Esophagus muscularis mucosa (tissue), 4 donors: Measurements from ENCODE around the gene UBTD2. TPM values are rescaled to one million over a fixed set of nuclear protein-coding genes. Genes with fewer than 3 reads are reported as not detected.

ENCODE experiments used
- DNase-seq: peaks from one replicate; pipeline ENCODE4 v3.0.0-alpha.2; 2017; ENCODE audit errors: extremely low spot score
- H3K27ac ChIP-seq, 4 donors: fragments of 200-600 bp; sonication (generic); replicated peaks in 1 of 4; 1 replicate in 3 of 4; 2 replicates in 1 of 4; pipeline ENCODE4 v1.5.1; 2016 to 2019; ENCODE audit warnings: mild to moderate bottlenecking in 1 of 4
- H3K27me3 ChIP-seq, 4 donors: fragments of 200-600 bp; sonication (generic); one replicate each; pipeline versions ENCODE4 v1.5.1 to v1.6.0; 2016 to 2019
- H3K36me3 ChIP-seq, 4 donors: fragments of 200-600 bp; sonication (generic); one replicate each; pipeline ENCODE4 v1.5.1; 2016 to 2019
- H3K4me1 ChIP-seq, 4 donors: fragments of 200-600 bp; sonication (generic); one replicate each; pipeline ENCODE4 v1.5.1; 2016 to 2019
- H3K4me3 ChIP-seq, 4 donors: fragments of 200-600 bp; sonication (generic); 1 replicate in 2 of 4; 2 replicates in 2 of 4; pipeline ENCODE4 v1.5.1; 2016 to 2019; ENCODE audit warnings: mild to moderate bottlenecking in 4 of 4, moderate library complexity in 1 of 4
- H3K9me3 ChIP-seq, 4 donors: fragments of 200-600 bp; sonication (generic); 1 replicate in 3 of 4; 2 replicates in 1 of 4; pipeline ENCODE4 v1.5.1; 2016 to 2019
- EP300 ChIP-seq: sonication (generic); formaldehyde crosslinking; IDR thresholded peaks from one replicate; pipeline ENCODE4 v1.6.1; 2017; ENCODE audit warnings: antibody characterized with exemption
- POLR2A ChIP-seq: fragments of 450-650 bp; IDR thresholded peaks from one replicate; pipeline ENCODE4 v1.6.1; 2017; ENCODE audit warnings: antibody characterized with exemption, moderate library complexity, mild to moderate bottlenecking, low read depth
- POLR2AphosphoS5 ChIP-seq, 2 donors: sonication (generic); formaldehyde crosslinking; IDR thresholded peaks; one replicate each; pipeline ENCODE4 v1.6.1; 2017; ENCODE audit warnings: antibody characterized with exemption in 2 of 2
- WGBS: methylation state at CpG from one replicate; pipeline ENCODE4 v1.1.5; 2018; 5-methylcytosine and 5-hydroxymethylcytosine counted together
- intact Hi-C: fragments of 100-400 bp; cut with DNase I; formaldehyde crosslinking; loops from one replicate; pipeline ENCODE4 v1.15.1; 2023
- total RNA-seq, 4 donors: library from RNA; depleted of rRNA; stranded (reverse); fragments of >200 nt; gene quantifications; one replicate each; pipeline versions ENCODE4 v1.1.0 to v1.2.1, GENCODE V29; 2016
- TF ChIP-seq, protein P1 (sequence below), 3 experiments: fragments of 200-600 bp in 2 of 3; fragments of 450-650 bp in 1 of 3; sonication (generic) in 2 of 3; IDR thresholded peaks; one replicate each; pipeline ENCODE4 v1.5.1; 2017 to 2019; ENCODE audit warnings: antibody characterized with exemption in 3 of 3, mild to moderate bottlenecking in 2 of 3, moderate library complexity in 1 of 3

Gene UBTD2
- total RNA-seq, 4 donors from 2014 or later, result 19.4 to 20.0 (median 19.9) TPM

DNA sequence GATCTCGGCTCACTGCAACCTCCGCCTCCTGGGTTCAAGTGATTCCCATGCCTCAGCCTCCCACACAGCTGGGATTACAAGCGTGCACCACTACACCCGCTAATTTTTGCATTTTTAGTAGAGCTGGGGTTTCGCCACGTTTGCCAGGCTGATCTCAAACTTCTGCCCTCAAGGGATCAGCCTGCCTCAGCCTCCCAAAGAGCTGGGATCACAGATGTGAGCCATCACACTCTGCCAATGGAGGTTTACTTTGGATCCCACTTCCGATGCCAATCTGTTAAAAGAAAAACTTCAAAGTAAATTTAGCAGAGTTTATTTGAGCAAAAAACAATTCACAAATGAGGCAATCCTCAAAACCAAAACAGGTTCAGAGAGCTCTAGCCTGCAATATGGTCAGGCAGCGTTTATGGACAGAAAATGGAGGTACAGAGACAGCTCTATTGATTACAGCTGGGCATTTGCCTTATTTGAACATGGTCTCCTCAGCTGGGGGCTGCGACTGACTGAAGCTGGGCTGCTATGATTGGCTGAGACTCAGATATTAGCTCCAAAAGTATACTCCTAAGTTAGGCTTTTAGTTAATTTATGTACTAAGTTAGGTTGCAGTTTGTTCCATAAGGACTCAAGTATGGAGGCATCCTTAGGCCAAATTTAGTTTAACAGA, 18.6 kb upstream of the UBTD2 start:
- no peak for TF ChIP-seq POLR2AphosphoS5 (IDR thresholded peaks at IDR 0.05)
- no peak for TF ChIP-seq POLR2A
- TF ChIP-seq, protein P1, sequence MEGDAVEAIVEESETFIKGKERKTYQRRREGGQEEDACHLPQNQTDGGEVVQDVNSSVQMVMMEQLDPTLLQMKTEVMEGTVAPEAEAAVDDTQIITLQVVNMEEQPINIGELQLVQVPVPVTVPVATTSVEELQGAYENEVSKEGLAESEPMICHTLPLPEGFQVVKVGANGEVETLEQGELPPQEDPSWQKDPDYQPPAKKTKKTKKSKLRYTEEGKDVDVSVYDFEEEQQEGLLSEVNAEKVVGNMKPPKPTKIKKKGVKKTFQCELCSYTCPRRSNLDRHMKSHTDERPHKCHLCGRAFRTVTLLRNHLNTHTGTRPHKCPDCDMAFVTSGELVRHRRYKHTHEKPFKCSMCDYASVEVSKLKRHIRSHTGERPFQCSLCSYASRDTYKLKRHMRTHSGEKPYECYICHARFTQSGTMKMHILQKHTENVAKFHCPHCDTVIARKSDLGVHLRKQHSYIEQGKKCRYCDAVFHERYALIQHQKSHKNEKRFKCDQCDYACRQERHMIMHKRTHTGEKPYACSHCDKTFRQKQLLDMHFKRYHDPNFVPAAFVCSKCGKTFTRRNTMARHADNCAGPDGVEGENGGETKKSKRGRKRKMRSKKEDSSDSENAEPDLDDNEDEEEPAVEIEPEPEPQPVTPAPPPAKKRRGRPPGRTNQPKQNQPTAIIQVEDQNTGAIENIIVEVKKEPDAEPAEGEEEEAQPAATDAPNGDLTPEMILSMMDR (IDR thresholded peaks at IDR 0.05), result no peak
- no peak for TF ChIP-seq EP300
- H3K4me3 ChIP-seq, result no peak overlapping the region
- intact Hi-C loops, result no loop called here
- peak; percentile 77 for DNase-seq
- H3K4me1 ChIP-seq, result no peaks in the 10 kb centered on the region
- H3K27me3 ChIP-seq, result no peaks in the 10 kb centered on the region
- H3K27ac ChIP-seq, result no peak overlapping the region
- peaks cover 0 to 6% (median 2%) of the 10 kb centered on the region in 4 donors for H3K9me3 ChIP-seq
- no peaks in the 10 kb centered on the region for H3K36me3 ChIP-seq
- 68% methylated on average over 9 of the region's 9 CpGs for WGBS

DNA sequence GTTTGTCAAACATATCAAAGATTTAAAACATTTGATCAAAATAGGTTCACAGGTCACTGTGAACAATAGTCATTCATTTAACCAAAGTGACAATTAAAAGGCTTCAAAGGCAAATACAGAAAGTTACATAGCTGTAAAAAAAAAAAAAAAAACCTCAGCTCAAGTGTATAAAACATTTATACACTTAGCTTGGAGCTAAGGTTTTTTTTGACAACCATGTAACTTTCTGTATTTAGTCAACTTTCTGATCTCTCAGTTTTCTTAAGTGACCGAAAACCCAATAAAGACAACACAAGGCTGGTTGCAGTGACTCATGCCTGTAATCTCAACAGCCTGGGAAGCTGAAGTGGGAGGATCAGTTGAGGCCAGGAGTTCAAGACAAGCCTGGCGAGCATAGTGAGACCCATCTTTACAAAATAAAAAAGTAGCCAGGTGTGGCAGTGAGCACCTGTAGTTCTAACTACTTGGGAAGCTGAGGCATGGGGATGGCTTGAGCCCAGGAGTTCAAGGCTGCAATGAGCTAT, 16.4 kb upstream of the UBTD2 start:
- Histone ChIP-seq H3K4me3 (no peak overlapping the region), H3K9me3 (no peaks in the 10 kb centered on the region), H3K36me3 (no peaks in the 10 kb centered on the region), H3K27ac (no peak overlapping the region), H3K27me3 (no peaks in the 10 kb centered on the region), H3K4me1 (no peaks in the 10 kb centered on the region)
- DNase-seq, result peak; percentile 31
- no peak for TF ChIP-seq EP300
- TF ChIP-seq, protein P1 (IDR thresholded peaks at IDR 0.05), result no peak
- TF ChIP-seq POLR2AphosphoS5 (IDR thresholded peaks at IDR 0.05), result no peak
- no peak for TF ChIP-seq POLR2A
- intact Hi-C loops, result no loop called here
- WGBS, result 83% methylated on average over 2 of the region's 2 CpGs

DNA sequence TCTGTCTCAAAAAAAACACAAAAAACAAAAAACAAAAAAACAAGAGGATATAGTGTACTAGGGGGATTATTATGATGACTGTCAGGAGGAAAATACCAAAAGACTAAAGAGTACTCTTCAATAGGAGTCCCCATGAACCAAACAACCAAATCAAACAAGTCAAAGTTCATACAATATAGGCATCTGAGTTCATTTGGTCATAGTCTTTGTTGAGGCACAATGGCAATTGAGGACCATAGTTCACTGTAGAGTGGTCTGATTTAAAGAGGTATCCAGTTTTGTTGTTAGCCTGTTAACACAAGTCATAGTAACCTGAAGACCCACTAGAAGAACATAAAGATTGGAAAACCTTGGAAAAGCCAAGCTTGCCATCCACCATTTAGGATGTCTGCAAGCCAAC, 11.3 kb upstream of the UBTD2 start:
- no peak overlapping the region for H3K4me3 ChIP-seq
- no peaks in the 10 kb centered on the region for H3K36me3 ChIP-seq
- H3K27ac ChIP-seq, result no peak overlapping the region
- peaks cover 3 to 6% (median 4%) of the 10 kb centered on the region in 4 donors for H3K4me1 ChIP-seq
- no peaks in the 10 kb centered on the region for H3K9me3 ChIP-seq
- DNase-seq, result no peak
- no peaks in the 10 kb centered on the region for H3K27me3 ChIP-seq
- intact Hi-C loops, result loop anchor here (5.0 kb wide), 1 partner anchor 108 kb away; the partner anchor contains the start of gene STK10
- TF ChIP-seq POLR2AphosphoS5 (IDR thresholded peaks at IDR 0.05), result no peak
- no peak for TF ChIP-seq EP300
- TF ChIP-seq, protein P1 (IDR thresholded peaks at IDR 0.05), result no peak
- TF ChIP-seq POLR2A, result no peak

DNA sequence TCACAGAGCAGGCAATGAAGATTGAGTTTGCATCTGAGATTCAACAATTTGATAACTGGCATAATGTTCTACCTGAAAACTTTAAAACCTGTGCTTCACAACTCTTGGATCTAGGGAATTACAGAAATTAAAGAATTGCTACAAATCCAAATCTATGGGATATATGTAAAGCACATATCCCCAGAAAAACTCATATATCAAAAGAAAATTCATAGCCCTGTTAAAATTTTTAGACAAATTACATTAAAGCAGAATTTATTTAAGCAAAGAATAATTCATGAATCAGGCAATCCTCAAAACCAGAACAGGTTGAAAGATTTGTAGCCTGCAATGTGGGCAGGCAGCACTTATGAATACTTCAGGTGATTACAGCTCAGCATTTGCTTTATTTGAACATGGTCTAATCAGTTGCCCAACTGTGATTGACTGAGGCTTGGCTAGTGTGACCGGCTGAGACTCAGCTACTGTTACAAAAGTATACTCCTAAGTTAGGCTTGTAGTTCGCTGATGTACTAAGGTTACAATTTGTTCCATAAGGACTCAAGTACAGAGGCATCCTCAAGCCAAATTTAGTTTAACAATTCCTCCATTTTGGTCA, 10.3 kb upstream of the UBTD2 start:
- Histone ChIP-seq H3K27me3 (no peaks in the 10 kb centered on the region), H3K4me1 (peaks cover 3 to 6% (median 4%) of the 10 kb centered on the region in 4 donors), H3K36me3 (no peaks in the 10 kb centered on the region), H3K27ac (no peak overlapping the region), H3K9me3 (no peaks in the 10 kb centered on the region), H3K4me3 (no peak overlapping the region)
- intact Hi-C loops, result loop anchor here (5.0 kb wide), 1 partner anchor 107 kb away; the partner anchor contains the start of gene STK10
- no peak for DNase-seq
- no peak for TF ChIP-seq POLR2A
- no peak for TF ChIP-seq EP300
- no peak for TF ChIP-seq POLR2AphosphoS5 (IDR thresholded peaks at IDR 0.05)
- TF ChIP-seq, protein P1 (IDR thresholded peaks at IDR 0.05), result no peak
- 78% methylated on average over 2 of the region's 2 CpGs for WGBS
